ENCODE data around the gene GLP2R.

The GLP2R gene

DNA sequence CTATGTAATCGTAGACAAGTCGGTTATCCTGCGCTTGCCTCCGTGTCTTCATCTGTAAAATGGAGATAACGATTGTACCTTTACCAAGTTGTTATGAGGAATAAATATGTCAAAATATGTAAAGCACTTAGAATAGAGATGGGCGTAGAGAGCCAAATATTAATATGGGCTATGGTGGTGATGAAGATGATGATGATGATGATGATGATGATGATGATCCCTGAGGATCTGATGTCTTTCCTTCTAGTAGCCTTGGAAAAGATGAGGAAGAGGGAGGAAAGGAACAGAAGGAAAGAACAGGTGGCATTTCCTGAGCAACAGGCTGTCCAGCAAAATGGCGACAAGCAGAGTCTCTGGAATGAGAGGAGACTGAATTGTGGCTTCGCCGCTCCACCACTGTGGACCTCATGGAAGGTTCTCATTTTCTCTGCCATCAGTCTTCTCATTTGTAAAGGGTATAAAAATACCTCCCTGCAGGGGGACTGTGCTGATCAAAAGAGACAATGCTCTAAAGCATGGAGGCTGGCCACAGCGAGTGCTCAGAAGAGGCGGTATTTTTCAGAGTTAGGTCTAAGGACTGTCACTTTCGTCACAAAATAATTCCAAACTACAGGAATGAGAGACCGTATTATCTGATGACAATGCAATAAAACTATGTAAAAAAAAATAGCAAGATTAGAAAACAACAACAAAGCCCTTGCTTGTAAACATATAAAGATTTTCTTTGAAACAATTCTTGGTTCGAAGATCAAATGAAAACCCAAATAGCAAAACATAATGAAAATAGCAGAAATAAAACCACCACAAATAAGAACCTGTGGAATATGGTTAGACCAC, 96.5 kb downstream of the GLP2R start:
- no peak for DNase-seq (ENCODE audit: low read depth)

DNA sequence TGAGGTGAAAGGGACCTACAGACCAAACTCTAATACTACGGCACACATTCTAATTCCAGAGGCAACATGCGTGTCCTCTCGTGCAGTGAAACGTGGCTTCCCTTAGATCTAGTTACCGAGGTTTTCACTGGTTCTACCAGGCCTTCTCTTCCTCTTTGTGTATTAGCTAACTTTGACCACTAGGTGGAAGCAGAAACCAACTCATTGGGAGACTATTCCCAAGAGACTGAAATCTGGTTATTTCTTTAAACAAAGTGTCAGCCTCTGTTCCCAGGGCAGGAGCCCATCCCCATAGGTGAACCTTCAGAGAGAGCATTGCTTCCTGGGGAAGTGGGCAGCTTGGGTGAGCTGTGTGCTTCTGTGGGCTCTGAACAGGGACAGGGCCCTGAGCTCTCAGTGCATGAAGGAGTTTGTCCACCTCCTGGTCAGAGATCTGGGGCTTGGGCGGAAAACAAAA, 99.0 kb downstream of the GLP2R start:
- peak; percentile 46 for DNase-seq (ENCODE audit: low read depth)

DNA sequence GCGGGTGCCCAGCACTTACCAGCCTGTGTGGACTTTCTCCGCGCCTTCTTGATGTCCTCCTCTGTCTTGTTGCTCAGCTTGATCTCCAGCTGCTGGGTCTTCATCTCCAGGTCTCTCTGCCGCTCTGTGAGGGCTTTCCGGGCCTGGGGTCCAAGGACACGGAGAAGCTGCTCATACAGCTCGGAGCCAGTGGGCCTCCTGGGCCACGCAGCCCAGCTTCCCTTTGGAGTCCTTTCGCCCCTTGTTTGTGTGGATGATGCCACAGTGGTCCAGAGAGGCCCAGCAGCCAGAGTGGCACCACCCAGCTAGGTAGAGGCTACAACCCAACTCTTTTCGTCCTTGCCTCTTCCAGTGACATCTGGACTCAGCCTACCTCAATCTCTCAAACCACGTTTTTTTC, 99.7 kb downstream of the GLP2R start:
- DNase-seq (ENCODE audit: low read depth) = no peak

DNA sequence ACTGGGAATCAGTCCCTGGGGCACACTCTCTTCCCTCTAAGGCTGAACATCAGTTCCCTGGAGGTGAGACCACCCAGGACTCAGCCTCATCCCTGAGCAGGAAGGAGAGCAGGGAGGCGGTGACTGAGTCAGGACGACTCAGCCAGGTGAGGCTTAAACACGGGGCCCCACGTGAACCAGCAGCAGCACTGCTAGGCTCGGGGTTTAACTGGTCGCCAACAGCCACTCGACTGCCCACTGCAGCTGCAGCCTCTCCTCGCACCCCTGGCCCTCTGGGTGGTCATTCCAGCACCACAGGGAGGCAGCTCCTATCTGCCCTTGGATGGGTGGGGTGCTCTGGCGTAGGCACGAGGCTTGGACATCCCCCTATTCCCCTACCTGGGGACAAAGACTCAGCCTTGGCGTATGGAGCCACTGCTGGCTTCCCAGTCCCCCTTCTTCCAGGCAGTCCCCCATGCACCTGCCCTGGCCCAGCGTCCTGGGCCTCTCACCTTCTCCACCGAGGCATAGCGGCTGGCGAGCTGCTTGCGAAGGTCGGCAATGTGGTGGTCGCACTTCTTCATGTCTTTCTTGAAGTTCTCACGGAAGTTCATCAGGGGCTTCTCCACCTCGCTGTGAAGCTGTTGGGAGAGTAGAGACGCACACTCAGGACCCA, 100.6 kb downstream of the GLP2R start:
- no peak for DNase-seq (ENCODE audit: low read depth)

DNA sequence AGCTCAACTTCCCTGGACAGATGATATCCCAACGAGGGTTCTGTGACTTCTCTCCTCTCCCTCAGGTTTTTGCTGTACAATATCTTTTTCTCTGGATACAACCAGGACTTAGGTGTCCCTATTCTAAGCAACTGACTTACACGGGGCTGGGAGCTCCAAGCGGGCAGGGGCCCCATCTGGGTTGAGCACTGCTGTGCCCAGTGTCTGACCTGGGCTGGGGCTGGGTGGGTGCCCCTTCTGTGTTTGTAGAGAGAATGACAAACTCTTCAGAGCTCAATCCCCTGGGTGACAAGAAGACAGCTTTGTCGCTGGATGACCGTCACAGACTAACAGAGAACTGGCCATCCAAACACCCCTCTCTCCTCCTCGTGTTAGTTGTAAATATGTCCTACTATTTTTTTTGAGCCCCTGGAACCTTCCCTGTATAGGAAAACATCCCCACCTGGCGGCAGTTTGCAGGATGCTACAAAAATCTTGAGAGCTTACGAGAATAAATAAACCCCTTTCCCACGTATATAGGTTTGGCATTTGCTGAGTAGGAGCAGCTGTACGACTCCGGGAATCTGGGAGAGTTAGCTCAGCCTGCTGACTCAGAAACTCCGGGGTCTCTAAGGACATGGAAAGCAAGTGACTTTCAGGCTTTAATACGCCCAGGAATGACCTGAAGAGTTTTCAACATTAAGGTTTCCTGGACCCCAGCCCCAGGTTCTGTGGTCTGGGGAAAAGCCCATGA, 103.0 kb downstream of the GLP2R start:
- DNase-seq (ENCODE audit: low read depth) = peak; percentile 60

DNA sequence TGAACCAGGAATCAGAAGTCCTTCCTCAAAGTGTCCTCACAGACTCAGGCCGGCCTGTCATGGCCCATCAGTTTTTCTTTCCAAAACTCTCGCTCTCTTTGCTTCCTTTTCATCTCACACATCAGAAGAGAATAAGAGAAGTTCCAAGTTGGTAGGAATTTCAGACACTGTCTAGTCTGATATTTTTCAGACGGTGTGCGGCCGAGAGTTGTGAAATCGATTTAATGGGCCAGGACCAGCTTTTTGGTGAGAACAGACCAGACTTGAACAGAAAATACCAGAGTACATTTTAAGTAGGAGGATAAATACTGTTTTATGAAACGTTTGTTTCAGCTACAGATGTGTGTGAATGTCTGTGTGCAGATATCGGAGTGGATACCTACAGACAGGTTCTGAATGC, 104.1 kb downstream of the GLP2R start:
- DNase-seq (ENCODE audit: low read depth) = no peak

DNA sequence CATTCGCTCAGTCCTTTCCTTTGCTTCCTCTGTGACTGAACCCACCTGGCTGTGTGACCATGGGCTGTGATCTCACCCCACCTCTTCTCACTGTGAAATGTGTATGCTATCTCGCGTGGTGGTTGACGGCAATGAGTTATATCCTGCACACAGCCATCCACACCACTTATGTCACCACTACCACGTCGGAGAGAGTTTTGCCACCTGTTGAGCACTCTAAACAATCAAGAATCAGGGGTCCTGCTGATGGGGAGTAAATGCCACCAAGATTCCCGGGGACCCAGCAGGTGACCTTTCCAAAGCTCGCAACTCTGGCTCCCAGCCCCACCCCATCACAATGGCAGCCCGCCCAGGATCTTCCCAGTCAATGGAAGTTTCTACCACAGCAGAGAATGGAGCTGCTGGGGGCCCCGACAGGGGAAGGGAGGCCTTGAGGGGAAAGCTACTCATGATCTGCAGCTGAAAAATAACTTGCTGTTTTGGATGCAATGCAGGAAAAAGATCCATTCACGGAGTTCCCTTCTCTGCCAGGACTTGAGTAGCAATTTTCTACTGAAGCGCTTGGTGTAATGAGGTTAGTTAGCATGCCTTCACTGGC, 105.5 kb downstream of the GLP2R start:
- DNase-seq (ENCODE audit: low read depth) = no peak

DNA sequence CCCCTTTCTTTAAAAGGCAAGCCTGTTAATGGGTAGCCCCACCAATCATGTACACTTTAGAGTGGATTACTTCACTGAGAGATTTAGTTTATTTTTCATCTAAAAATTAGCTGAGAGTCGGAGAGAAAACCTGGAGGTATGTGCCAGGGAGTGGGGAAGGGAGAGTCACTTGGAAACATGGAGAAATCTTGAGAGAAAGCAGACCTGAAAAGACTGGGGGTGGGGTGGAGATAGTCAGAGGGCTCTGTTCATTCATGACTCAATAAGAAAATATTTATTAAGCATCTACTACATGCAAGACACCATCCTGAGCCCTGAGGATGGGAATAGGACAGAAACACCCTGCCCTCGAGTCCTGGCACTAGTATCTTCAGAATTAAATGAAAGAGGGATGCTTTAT, 106.8 kb downstream of the GLP2R start:
- DNase-seq (ENCODE audit: low read depth) = no peak

DNA sequence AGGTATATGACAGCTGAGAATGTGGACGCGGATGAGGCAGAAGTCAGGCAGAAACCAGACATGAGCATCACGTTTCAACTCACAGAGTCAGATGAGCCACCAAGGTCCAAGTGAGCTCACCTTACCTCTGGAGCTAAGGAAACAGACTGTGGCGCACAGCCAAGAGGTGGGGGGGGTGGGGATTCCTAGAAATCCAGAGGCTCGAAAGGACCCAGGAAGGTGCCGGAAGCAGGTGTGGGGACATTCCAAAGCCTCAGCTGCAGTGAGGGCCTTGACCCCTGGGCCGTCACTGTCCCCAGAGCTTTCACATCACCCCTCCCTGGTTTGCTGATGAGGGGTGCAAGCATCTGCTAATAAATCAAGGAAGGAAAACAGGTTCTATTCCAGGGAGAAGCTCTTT, 108.6 kb downstream of the GLP2R start:
- DNase-seq (ENCODE audit: low read depth) = no peak

DNA sequence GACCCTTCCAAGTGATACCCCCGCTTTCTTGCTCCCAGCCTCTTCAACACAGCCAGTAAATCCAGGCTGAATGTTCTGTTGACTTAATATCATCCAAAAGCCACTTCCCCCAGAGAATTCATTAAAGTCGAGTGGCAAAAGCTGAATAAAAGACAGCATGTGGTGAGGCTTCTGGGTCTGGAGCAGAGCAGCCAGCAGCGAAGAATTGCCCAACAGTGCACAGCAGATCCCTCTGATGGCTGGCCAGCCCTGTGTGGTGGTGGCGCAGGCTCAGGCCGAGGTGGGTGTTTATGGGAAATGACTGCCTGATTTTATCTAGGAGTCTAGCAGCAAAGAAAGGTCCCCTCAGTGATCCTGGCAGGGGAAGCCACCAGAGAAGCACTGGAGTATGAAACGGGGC, 109.7 kb downstream of the GLP2R start:
- DNase-seq (ENCODE audit: low read depth) = no peak

DNA sequence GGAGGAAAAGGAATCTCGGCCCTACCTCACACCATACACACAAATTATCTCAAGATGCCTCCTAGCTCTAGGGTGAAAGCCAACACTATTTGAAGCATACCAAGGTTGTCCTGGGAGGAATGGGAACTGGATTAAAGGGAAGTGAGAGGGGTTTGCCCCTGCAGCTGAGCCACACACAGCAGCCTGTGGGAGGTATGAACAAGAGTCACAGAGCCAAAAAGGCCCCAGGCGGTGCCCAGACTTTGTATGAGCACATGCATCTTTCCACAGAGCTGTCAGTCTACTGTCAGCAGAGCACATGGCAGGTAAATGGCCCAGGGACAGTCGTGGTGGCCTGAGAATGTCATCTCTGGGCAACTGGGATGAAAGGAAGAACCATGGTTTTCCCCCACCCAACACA, 110.4 kb downstream of the GLP2R start:
- DNase-seq (ENCODE audit: low read depth) = no peak

DNA sequence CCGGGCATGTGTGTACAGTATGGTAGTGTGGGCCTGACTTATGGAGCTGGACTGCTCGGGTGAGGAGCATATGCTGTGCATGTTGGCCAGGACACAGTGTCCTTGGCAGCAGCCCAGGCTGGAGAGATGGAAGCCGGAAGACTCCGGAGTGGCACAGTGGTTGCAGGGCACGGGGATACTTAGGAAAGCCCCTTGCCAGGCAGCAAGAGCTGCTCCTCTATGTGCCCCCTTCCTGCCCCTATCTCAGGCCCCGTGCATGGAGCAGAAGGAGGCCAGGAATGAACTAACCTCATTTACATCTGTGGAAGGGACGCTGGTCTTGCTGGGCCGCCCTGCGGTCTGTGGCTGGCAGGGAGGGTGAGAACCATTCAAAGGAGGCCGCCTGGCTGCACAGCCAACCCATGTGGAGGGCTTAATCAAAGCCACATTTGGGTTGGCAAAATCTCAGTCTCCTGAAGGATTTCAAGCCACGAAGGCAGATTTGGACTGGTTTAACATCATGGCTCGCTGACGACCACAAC, 111.6 kb downstream of the GLP2R start:
- no peak for DNase-seq (ENCODE audit: low read depth)

DNA sequence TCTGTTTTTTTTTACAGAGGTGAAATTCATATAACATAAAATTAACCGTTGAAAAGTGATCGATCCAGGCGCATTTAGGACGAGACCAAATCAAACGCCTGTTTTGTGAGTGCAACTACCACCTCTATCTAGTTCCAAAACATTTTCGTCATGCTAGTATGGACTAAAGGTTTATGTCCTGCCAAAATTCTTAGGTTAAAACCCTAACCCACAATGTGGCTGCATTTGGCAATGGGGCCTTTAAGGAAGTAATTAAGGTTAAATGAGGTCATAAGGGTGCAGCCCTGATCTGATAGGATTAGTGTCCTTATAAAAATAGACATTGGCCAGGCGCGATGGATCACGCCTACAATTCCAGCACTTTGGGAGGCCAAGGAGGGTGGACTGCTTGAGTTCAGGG, 112.2 kb downstream of the GLP2R start:
- DNase-seq (ENCODE audit: low read depth) = no peak

DNA sequence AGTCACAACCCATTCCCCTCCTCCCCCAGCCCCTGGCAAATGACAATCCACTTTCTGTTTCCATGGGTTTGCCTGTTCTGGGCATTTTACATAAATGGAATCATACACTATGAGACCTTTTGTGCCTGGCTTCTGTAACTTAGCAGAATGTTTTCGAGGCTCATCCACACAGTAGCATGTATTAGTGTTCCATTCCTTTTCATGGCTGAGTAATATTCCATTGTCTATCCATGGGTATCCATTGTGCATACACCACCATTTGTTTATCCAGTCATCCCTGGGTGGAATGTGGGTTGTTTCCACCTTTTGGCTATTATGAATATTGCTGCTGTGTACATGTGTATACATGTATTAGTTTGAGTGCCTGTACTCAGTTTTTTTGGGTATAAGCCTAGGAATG, 113.0 kb downstream of the GLP2R start:
- DNase-seq (ENCODE audit: low read depth) = no peak

DNA sequence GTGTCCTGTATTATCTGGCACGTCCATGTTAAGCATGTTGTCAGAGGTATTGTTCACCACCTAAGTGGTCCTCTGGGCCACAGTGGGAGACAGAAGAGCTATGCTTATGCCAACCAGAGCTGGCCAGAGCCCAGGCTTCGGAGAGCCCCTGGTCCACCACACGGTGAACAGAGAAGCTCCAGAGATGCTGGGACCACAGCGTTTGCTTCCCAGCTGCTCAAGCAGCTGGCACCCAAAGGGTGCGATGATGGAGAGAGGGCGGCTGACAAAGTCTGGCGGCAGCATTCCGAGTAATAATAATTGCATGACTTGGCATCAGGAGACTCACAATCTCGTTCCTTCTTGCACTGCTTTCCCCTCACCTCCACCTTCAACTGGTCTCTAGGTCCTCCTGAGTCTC, 115.1 kb downstream of the GLP2R start:
- DNase-seq (ENCODE audit: low read depth) = no peak

DNA sequence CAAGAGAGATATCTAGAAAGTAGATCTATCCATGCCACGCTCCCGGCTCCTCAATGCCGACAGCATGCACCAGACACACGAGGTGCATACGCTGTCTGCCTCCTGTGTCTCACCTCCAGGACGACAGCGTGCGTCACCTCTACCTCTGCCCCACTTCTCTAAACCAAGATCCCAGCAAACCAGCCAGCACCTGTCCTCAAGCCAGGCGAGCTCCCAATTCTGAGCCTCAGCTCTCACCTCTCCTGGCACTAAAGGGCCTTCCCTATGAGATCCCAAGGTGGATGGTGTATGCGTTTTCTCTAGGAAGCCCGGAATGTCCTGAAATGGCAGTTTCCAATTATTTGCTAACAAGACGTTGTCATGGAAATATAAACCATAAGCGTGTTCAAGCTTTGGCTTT, 115.6 kb downstream of the GLP2R start:
- DNase-seq (ENCODE audit: low read depth) = no peak

Measured in HS-5 (cell line).